ENCODE data around the gene ARL10. TPM values are rescaled to one million over a fixed set of nuclear protein-coding genes. Genes with fewer than 3 reads are reported as not detected.

ARL10 gene, protein sequence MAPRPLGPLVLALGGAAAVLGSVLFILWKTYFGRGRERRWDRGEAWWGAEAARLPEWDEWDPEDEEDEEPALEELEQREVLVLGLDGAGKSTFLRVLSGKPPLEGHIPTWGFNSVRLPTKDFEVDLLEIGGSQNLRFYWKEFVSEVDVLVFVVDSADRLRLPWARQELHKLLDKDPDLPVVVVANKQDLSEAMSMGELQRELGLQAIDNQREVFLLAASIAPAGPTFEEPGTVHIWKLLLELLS
- total RNA-seq (2022) (3.8 and 4.2 TPM in 2 replicates), Bru-seq, nascent RNA (percentile 42 among the genes with signal in this experiment), BruChase-seq, experiment 1, labeled RNA remaining after a 6-hour chase (percentile 67 among the genes with signal in this experiment), BruChase-seq, experiment 2, labeled RNA remaining after a 2-hour chase (percentile 63 among the genes with signal in this experiment)
- long read RNA-seq, partial matches to known transcripts: 0 of 2 reads
- long read RNA-seq, other reads (novel, unspliced or antisense): 2 of 2 reads

DNA sequence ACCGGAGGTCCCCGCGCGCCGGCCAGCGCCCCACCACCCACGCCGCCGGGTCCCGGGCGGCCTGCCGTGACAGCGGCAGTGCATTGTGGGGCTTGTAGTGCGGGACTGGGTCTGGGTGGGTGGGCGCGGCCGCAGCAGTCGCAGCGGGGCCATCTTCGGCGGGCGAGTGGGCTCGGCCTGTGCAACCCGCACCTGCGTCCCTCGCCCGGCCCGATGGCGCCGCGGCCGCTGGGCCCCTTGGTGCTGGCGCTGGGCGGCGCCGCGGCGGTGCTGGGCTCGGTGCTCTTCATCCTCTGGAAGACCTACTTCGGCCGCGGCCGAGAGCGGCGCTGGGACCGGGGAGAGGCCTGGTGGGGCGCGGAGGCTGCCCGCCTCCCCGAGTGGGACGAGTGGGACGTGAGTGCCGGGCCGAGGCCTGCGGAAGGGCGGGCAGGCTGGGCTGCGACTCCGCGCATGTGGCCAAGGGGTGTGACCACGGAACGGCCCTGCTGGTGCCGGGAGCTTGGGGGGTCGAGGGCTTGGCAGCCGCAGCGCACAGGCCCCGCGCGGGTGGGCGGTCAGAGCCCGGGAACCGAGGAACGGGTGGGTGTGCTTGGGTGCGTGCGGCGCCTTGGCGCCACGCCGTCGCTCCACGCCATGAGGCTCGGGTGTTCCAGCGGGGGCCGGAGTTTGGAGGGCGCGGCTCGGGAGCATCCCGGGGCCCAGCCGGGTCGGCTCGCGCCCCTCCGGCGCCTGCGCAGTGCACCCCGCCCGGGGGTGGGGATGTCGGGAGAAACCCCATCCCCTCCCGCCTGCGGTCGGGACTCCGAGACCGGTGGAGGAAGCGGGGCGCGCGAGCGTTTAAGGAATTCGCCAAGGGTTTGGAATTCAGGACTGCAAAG lies at the start of gene ARL10:
Gene ARL10, plus strand, starts transcription at position 137 of the 881 bp plus-strand sequence. Its CDS starts 77 bp downstream, at position 214.
- peaks cover 6% of the 10 kb centered on the region for H3K4me1 Mint-ChIP-seq (ENCODE audit: low read depth, unreplicated experiment)
- H3K9me3 Mint-ChIP-seq (ENCODE audit: low read depth, unreplicated experiment): no peaks in the 10 kb centered on the region
- H3K27me3 Mint-ChIP-seq (ENCODE audit: unreplicated experiment): peaks cover 15% of the 10 kb centered on the region
- DNase-seq: peak; percentile 30
- intact Hi-C loops (cut with micrococcal nuclease; ENCODE audit: unreplicated experiment): no loop called here
- H3K36me3 Mint-ChIP-seq (ENCODE audit: insufficient read depth, unreplicated experiment): peaks cover 27% of the 10 kb centered on the region
- TF ChIP-seq, protein P1, sequence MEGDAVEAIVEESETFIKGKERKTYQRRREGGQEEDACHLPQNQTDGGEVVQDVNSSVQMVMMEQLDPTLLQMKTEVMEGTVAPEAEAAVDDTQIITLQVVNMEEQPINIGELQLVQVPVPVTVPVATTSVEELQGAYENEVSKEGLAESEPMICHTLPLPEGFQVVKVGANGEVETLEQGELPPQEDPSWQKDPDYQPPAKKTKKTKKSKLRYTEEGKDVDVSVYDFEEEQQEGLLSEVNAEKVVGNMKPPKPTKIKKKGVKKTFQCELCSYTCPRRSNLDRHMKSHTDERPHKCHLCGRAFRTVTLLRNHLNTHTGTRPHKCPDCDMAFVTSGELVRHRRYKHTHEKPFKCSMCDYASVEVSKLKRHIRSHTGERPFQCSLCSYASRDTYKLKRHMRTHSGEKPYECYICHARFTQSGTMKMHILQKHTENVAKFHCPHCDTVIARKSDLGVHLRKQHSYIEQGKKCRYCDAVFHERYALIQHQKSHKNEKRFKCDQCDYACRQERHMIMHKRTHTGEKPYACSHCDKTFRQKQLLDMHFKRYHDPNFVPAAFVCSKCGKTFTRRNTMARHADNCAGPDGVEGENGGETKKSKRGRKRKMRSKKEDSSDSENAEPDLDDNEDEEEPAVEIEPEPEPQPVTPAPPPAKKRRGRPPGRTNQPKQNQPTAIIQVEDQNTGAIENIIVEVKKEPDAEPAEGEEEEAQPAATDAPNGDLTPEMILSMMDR (IDR thresholded peaks at IDR 0.05; ENCODE audit: unreplicated experiment): no peak
- peak within 1 kb of the TSS; percentile 70 for H3K4me3 Mint-ChIP-seq (ENCODE audit: low read depth, unreplicated experiment)
- CTCF ChIA-PET: no interaction called here
- H3K27ac Mint-ChIP-seq (ENCODE audit: unreplicated experiment): no peak within 1 kb of the TSS
- no TSS peak for BruUV-seq (replicated peaks)

DNA sequence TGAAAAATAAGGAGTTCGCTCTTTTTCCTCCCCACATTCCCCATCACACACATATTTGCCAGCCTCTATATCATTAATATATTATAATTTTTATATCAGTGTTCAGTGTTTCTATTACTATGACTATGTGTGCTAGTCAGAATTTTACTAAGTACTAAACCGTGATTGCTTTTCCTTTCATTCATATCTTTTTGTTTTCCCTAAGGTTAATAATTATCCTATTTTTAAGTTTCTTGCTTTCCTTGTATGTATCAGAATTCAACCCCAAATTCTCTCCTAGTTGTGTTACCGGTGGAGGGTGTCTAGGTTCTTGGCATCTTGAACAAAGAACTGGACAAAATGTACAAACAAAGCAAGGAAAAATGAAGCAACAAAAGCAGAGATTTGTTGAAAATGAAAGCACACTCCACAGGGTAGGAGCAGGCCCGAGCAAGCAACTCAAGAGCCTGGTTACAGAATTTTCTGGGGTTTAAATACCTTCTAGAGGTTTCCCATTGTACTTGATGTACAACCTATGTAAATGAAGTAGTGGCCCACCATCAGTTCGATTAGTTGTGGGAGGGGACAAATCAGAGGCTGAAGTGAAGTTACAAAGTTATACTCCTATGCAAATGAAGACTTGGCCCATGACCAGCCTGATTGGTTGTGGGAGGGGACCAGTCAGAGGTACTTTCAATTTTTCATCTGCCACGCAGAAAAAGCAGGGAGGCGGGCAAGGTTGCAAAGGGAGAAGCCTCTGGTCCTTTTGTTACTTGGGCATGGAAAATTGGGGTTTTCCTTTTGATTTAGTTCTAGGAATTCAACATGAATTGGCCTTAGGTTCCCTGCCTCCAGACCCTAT lies 47.5 kb upstream of the ARL10 start:
- no peak overlapping the region for H3K4me3 Mint-ChIP-seq (ENCODE audit: low read depth, unreplicated experiment)
- H3K27me3 Mint-ChIP-seq (ENCODE audit: unreplicated experiment): no peaks in the 10 kb centered on the region
- H3K9me3 Mint-ChIP-seq (ENCODE audit: low read depth, unreplicated experiment): no peaks in the 10 kb centered on the region
- intact Hi-C loops (cut with micrococcal nuclease; ENCODE audit: unreplicated experiment): no loop called here
- no TSS peak for BruUV-seq (replicated peaks)
- TF ChIP-seq, protein P1 (IDR thresholded peaks at IDR 0.05; ENCODE audit: unreplicated experiment): no peak
- peaks cover 10% of the 10 kb centered on the region for H3K36me3 Mint-ChIP-seq (ENCODE audit: insufficient read depth, unreplicated experiment)
- CTCF ChIA-PET: no interaction called here
- no peak for DNase-seq
- peak overlapping the region; percentile 19 for H3K27ac Mint-ChIP-seq (ENCODE audit: unreplicated experiment)
- H3K4me1 Mint-ChIP-seq (ENCODE audit: low read depth, unreplicated experiment): peaks cover 11% of the 10 kb centered on the region

DNA sequence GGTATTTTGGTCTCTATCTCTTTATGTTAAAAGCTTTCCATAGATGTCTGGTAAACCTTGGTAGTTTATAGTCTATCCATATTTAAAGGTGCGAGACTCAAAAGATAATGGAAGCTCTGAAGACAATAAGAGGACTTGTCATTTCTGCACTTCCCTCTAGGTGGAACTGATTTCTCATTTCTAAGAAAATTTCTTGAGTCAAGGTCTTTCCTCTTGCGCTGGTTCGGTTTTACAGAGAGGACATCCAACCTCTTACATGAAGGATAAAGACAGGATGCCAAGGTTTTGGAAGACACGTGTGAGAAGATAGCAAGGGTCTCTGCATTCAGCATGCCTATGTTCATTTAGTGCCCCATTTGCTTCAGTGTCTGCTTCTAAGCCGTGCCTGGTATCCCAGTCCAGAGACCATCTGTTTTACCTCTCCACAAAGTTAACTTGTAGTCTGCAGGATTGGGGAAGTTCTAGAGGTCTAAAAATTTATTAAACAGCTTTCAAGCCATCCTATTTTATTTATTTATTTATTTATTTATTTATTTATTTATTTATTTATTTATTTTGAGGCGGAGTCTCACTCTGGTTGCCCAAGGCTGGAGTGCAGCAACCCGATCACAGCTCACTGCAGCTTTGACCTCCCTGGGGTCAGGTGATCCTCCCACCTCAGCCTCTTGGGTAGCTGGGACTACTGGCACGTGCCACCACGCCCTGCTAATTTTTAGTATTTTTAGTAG lies 45.3 kb upstream of the ARL10 start:
- peaks cover 5% of the 10 kb centered on the region for H3K36me3 Mint-ChIP-seq (ENCODE audit: insufficient read depth, unreplicated experiment)
- no peak overlapping the region for H3K27ac Mint-ChIP-seq (ENCODE audit: unreplicated experiment)
- no peak overlapping the region for H3K4me3 Mint-ChIP-seq (ENCODE audit: low read depth, unreplicated experiment)
- TF ChIP-seq, protein P1 (IDR thresholded peaks at IDR 0.05; ENCODE audit: unreplicated experiment): peak; percentile 18
- H3K4me1 Mint-ChIP-seq (ENCODE audit: low read depth, unreplicated experiment): peaks cover 11% of the 10 kb centered on the region
- CTCF ChIA-PET: no interaction called here
- BruUV-seq (replicated peaks): no TSS peak
- no peak for DNase-seq
- intact Hi-C loops (cut with micrococcal nuclease; ENCODE audit: unreplicated experiment): no loop called here
- no peaks in the 10 kb centered on the region for H3K9me3 Mint-ChIP-seq (ENCODE audit: low read depth, unreplicated experiment)
- H3K27me3 Mint-ChIP-seq (ENCODE audit: unreplicated experiment): no peaks in the 10 kb centered on the region
